ENCODE results near the gene TEAD3. TPM values are rescaled to one million over a fixed set of nuclear protein-coding genes. Genes with fewer than 3 reads are reported as not detected.

Gene TEAD3
- total RNA-seq, 1 donor from 2014 or later: 17.0 TPM

GRCh38 chr6:35534407-35535170 lies 37.7 kb upstream of the TEAD3 start:
- Histone ChIP-seq H3K27ac (no peak overlapping the region), H3K9me3 (no peaks in the 10 kb centered on the region), H3K36me3 (no peaks in the 10 kb centered on the region), H3K4me3 (no peak overlapping the region), H3K27me3 (ENCODE audit: low read depth) (no peaks in the 10 kb centered on the region), H3K4me1 (no peaks in the 10 kb centered on the region)
- TF ChIP-seq CTCF (IDR thresholded peaks at IDR 0.05): no peak
- intact Hi-C loops (cut with DNase I): no loop called here
- ATAC-seq (no peak), DNase-seq (no peak)

- Histone ChIP-seq H3K4me3 (no peak overlapping the region), H3K9me3 (no peaks in the 10 kb centered on the region), H3K27ac (no peak overlapping the region), H3K36me3 (no peaks in the 10 kb centered on the region), H3K4me1 (no peaks in the 10 kb centered on the region), H3K27me3 (ENCODE audit: low read depth) (no peaks in the 10 kb centered on the region)
- TF ChIP-seq CTCF (IDR thresholded peaks at IDR 0.05): no peak
- no peak for DNase-seq
- no peak for ATAC-seq
- intact Hi-C loops (cut with DNase I): no loop called here
These were observed 37.1 kb upstream of the TEAD3 start for GRCh38 chr6:35533981-35534380.

GRCh38 chr6:35532126-35532525 lies 35.2 kb upstream of the TEAD3 start:
- Histone ChIP-seq H3K27me3 (ENCODE audit: low read depth) (no peaks in the 10 kb centered on the region), H3K36me3 (no peaks in the 10 kb centered on the region), H3K4me3 (no peak overlapping the region), H3K9me3 (no peaks in the 10 kb centered on the region), H3K27ac (no peak overlapping the region), H3K4me1 (no peaks in the 10 kb centered on the region)
- no peak for TF ChIP-seq CTCF (IDR thresholded peaks at IDR 0.05)
- intact Hi-C loops (cut with DNase I): no loop called here
- ATAC-seq: no peak
- DNase-seq: no peak

GRCh38 chr6:35524380-35525020 lies 27.6 kb upstream of the TEAD3 start:
- no peaks in the 10 kb centered on the region for H3K9me3 ChIP-seq
- TF ChIP-seq CTCF (IDR thresholded peaks at IDR 0.05): no peak
- peaks cover 10% of the 10 kb centered on the region for H3K4me1 ChIP-seq
- no peaks in the 10 kb centered on the region for H3K36me3 ChIP-seq
- no peak overlapping the region for H3K27ac ChIP-seq
- DNase-seq (no peak), ATAC-seq (no peak)
- intact Hi-C loops (cut with DNase I): no loop called here
- no peaks in the 10 kb centered on the region for H3K27me3 ChIP-seq (ENCODE audit: low read depth)
- no peak overlapping the region for H3K4me3 ChIP-seq

- DNase-seq (peak; percentile 84), ATAC-seq (peak; percentile 94)
- Histone ChIP-seq H3K27ac (no peak overlapping the region), H3K36me3 (no peaks in the 10 kb centered on the region), H3K4me1 (peaks cover 10% of the 10 kb centered on the region), H3K4me3 (peak overlapping the region; percentile 39), H3K27me3 (ENCODE audit: low read depth) (no peaks in the 10 kb centered on the region), H3K9me3 (no peaks in the 10 kb centered on the region)
- intact Hi-C loops (cut with DNase I): no loop called here
- peak; percentile 99 for TF ChIP-seq CTCF (IDR thresholded peaks at IDR 0.05)
These were observed 26.1 kb upstream of the TEAD3 start for GRCh38 chr6:35522660-35523658.
